HG03457 (cell line): ENCODE measurements around the gene NPIPB6.

ENCODE experiments used
- ATAC-seq: cut with Tn5 transposase; IDR thresholded peaks from one replicate; pipeline ENCODE4 v1.9.1; 2021; ENCODE audit warnings: moderate number of reproducible peaks; ENCODE audit not compliant: unreplicated experiment

Gene NPIPB6

DNA sequence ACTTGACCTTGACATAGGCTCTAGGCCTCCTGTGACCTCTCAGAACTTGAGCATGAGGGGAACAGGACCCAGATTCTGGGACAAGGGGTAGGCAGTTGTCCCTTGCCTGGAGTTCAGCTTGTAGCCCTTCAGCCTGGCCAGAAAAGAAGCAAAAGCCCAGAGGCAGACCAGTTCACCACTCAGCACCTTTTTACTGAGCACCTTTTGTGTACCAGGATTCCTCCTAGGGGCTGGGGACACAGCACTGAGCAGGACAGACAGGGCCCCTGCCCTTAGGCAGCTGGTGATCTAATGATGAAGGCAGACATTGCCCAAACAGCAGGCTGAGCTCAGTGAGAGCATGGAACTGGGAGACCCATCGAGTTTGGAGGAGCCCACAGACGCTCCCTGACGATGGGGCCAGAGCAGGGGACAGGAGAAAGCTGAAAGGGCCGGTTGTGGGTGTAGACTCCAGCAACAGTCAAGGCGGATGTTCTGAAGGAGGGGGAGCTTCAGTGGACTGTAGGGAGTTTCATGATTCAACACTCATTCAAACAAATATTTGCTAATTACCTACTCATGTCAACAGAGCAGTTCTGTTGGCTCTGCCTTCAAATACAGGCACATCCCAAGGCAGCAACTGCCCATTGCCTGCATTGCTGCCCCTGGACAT, 38.9 kb downstream of the NPIPB6 start:
- no peak for ATAC-seq

DNA sequence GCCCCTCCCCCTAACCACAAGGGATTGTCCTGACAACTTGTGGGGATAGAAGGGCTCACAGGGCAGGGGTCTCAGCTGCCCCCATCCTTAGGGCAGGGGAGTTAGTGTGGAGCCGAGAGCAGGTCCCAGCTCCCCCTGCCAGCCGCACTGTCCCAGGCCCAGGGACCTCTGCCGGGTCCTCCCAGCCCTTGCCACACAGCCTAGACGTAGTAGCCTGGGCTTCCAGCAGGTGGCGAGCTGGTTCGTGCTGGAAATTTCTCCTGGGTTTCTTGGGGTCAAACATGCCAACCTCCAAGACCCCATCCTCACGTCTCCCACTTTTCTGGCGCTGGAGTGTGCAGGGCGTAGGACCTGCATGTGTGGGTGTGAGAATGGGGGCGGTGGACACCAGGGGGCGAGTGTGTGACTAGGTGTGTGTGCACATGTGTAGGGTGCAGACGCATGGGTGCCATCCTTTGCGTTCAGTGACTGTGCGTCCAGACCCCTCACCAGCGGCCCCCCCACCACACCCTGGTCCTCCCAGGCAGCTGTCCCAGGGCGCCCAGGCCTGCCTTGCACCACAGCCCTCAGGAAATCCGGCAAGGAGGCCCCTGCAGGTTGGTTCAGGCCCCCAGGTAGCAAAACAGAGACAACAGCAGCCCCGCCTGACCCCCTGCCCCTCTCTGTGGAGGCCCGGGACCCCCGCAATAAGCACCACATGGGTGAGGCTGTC, 41.5 kb downstream of the NPIPB6 start:
- no peak for ATAC-seq

DNA sequence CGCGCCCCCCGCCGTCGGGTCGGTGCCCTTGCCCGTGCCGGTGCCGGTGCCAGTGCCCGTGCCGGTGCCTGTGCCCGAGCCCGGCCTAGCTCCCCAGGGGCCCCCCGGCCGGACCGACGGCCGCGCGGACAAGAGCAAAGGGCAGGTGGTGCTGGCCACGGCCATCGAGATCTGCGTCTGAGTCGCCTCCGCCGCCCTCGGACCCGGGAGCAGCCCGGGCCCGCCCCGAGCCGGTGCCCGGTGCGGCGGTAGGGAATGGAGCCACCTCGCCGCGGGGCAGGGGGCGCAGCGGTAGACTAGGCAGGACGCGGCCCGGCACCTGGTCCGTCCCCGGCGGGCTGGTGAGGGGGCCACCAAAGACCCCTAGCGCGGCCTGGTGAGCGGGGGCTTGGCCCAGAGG, 42.6 kb downstream of the NPIPB6 start:
- ATAC-seq, result no peak

DNA sequence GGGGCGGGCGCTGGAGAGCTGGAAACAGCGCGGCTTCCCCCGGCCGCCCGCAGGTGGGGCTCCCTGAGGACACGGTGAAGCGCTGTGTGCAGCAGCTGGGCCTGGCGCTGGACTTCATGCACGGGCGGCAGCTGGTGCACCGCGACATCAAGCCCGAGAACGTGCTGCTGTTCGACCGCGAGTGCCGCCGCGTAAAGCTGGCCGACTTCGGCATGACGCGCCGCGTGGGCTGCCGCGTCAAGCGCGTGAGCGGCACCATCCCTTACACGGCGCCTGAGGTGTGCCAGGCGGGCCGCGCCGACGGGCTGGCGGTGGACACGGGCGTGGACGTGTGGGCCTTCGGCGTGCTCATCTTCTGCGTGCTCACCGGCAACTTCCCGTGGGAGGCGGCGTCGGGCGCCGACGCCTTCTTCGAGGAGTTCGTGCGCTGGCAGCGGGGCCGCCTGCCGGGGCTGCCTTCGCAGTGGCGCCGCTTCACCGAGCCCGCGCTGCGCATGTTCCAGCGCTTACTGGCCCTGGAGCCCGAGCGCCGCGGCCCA, 43.2 kb downstream of the NPIPB6 start:
- no peak for ATAC-seq

DNA sequence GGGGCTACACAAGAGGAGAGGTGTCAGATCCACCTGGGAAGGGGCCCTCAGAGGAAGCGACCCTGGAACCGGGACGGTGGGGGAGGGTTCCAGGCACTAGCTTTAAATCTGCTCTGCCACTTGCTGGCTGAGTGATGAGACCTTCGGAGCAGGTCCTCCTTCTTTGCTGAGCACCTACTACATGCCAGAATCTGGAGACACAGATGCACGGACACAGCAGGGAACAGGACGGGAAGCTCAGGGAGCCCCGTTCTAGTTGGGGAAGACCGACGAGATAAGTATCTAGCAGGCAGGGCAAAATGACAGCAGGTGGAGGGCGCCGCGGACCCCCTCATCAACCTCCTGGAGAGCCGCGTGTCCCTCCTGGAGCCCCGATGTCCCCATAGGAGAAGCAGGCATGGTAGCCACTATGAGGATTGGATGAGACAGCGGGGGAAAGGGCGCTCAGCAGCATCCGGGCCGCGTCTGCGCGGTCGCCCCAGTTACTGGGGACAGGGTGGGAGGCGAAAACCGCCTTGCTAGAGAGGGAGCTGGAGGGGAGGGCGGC, 43.8 kb downstream of the NPIPB6 start:
- ATAC-seq, result no peak

DNA sequence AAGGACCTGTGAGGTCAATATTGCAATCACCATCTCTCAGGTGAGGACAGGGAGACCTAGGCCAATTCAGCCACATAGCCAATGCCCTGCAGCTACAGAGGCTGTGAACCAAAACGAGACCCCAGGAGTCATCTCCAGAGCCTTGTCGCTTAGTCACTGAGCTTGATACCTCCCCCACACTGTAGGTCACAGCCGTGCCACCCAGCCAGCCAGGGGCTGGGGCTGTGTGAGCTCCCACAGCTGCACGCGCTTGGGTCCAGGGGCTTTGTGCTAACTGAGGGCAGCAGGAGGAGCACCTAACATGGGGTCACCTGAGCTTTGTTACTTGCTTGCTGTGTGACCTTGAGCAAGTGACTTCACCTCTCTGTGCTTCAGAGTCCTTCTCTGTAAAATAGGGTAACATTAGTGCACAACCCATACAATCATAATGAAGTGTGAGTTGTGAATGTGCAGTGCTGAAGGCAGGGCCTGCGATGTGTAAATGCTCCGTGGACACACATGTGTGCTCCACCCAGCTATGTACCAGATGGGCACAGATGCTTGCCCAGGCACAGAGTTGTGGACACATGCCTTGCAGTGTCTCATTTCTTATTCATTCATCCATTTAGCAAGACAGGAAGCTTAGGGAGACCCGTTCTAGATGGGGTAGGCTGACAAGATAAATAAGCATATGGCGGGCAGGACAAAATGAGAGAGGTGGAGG, 45.1 kb downstream of the NPIPB6 start:
- ATAC-seq, result no peak

DNA sequence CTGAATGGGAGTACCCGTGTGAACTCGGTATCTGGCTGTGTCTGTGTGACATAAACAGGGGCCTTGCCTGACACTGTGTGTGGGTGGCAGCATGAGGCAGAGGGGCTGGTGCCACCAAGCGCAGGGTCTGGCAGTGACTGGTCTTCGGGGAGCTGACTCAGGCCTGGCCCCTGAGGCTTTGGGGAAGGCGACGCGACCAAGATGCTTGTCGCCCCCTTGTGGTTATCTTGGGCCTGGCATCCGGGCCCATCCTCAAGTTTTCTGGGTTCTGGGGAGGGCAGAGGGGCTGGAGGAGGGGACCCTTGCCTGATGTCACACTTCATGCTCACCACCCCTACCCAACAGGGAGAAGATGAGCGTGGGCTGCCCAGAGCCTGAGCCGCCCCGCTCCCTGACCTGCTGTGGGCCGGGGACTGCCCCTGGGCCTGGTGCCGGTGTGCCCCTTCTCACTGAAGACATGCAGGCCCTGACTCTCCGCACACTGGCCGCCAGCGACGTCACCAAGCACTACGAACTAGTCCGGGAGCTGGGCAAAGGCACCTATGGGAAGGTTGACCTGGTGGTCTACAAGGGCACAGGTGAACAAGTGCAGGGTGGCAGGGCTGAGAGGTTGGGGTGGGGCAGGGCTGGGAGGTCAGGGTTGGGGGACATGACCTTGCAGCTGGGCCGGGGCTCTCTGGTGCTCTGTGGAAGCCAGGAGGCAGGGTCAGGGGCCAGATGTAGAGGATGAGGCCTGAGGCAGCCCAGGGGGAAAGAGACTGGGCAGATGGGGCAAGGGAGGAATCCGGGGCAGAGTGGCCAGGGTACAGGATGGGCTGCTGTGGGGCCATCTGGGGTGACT, 46.0 kb downstream of the NPIPB6 start:
- ATAC-seq, result no peak

DNA sequence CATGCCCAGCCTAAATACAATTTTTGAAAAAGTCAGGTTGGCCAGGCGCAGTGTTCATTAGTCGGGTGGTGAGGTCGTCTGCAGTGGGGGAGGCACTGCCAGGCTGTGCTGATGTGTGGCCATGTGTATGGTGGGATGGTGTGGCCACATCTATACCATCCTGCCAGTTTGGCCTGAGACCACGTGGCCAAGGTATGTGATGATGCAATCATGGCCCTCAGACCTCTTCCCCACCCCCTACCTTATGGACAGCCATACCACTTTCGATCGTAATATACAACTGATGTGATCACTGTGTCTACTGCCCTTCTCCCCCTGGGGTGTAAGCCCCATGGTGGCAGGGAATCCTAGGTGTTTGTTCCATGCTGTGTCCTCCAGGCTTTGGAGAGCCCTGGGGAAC, 47.3 kb downstream of the NPIPB6 start:
- no peak for ATAC-seq

DNA sequence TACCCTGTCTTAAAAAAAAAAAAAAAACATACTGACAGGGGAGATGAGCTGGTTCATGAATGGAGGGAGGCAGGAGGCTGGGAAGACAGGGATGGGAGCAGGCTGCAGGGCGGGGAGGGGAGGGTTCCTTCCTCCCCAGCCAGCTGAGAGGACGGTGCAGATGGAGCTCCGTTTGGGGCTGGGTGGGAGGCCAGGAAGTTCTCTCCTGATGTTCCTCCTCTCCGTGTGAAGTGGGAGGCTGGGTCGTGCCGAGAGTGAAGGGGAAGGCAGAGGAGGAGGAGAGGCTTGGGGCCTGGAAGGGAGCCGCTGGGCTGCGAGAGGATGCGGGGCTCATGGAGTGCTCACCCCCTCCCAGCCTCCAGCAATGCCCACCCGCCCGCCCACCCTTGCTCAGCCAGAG, 49.7 kb downstream of the NPIPB6 start:
- no peak for ATAC-seq

DNA sequence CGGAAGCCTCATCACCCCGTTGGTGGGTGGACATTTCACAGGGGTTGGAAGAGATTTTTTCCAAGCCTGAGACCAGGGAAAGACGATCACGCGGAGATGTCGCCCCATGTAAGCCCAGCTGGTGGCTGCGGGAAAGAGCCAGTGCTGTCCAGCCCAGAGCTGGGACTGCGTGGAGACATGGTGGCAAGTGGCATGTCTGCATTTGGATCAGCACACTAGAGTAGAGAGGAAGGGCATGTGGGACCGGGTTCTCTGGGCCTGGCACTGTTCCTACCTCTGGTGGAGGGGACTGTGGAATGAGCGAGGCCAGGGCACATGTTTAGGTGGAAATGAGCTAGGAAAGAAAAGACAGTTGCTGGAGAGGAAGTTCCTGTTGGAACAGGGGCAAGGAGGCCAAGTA, 51.0 kb downstream of the NPIPB6 start:
- ATAC-seq, result no peak

DNA sequence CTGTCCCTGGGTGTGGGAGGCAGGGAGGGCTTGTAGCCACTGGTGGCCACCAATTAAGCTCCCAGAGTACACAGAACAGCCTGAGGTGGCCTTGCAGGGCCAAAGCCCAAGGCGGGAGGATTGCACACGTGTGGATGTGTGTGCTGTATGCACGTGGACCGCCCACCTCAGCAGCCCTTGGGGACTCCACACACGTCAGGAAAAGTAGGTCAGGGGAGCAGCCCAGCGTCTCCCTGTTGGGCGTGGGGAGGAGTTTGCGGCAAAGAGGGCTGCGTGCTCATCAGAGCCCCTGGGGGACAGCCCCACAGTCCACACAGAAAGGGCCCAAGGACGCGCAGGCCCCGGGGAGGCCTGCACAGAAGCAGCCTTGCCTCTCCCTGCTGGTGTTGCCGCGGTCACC, 51.4 kb downstream of the NPIPB6 start:
- ATAC-seq, result no peak

DNA sequence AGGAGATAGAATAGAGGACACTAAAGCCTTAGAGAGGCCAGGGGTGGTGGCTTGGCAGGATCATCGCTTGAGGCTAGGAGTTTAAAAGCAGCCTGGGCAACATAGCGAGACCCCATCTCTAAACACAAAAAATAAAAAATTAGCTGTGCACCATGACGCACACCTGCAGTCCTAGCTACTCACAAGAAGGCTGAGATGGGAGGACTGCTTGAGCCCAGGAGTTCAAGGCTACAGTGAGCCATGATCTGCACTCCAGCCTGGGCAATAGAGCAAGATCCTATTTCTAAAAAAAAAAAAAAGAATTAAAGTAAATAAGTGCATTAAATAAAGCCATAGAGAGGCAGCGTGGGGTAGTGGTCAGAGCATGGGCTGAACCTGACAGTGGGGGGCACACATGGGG, 51.9 kb downstream of the NPIPB6 start:
- no peak for ATAC-seq

DNA sequence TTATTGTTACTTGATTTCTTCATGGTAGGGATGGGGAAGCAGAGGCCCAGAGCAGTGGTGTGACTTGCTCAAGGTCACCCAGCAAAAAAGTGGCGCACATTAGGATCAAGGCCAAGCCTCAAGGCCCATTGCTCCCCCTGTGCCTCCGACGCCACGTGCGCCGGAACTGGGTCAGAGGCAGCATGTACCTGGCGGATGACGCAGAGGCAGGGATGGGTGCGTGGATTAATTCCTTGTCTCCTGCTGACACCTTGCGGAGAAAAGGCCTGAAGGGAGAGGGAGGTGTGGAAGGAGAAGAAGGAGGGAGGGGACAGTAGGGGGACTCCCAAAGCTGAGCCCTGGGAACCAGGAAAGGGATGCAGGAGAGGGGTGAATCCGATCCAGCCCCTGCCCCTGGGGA, 52.5 kb downstream of the NPIPB6 start:
- no peak for ATAC-seq

DNA sequence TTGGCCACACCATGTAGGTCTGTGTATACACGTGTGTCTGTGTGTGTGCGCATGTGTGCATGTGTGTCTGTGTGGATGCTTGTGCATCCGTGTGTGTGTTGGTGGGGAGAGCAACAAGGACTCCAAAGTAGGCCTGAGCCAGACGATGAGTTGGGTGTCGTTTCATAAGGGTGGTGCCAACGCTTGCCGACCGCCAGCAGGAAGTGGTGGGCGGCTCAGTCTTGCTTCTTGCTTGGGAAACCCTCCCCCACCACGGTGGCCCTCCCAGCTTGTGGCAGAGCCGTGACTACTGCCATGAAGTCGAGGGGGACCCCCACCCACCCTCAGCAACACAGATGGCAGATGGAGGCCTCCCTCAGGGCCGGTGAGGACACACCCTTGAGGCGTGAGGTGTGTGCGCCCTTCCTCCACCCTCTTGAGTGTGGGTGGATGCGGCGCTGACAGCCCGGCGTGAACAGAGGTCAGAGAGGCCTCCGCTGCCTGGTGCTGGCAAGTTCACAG, 53.4 kb downstream of the NPIPB6 start:
- no peak for ATAC-seq

DNA sequence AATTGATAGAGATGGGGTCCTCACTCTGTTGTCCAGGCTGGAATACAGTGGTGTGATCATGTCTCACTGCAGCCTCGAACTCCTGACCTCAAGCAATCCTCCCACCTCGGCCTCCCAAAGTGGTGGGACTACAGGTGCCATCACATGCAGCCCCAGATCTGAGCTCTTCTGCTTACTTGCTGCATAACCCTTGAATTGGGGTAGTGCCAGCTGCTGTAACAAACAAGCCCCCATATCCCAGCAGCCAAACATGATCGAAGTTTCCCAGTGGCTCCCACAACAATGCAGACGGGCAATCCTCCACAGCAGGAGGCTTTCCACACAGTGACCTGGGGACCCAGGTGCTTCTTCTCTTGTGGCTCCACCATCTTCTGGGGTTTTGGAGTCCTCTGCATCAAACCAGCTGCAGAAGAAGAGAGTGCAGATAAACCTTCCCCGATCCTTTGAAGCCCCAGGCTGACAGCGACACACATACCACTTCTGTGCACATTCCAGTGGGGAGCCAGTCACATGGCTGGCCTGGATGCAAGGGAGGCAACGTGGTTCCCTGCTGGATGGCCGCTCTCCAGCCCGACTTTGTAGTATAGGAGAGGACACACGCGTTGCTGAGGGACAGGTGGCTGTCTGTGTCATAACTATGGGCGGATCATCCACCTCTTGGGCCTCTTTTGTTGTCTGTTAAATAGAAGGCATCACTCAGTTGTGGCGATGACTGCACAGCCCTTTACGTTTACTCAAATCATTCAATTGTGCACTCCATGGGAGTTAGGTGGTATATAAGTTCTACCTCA, 54.3 kb downstream of the NPIPB6 start:
- no peak for ATAC-seq

DNA sequence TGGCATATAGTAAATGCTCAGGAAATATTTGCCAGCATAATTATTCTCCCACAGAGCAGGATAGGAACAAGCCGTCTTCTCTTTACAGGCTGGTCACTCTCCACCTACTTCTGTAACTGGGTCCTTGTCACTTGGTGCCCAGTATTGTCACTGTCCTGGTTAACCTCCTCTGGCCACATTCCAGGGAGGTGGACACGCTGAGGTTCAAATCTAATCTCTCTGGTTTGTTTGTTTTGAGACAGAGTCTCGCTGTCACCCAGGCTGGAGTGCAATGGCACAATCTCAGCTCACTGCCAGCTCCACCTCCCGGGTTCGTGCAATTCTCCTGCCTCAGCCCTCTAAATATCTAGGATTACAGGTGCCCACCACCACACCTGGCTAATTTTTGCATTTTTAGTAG, 55.4 kb downstream of the NPIPB6 start:
- ATAC-seq, result no peak

DNA sequence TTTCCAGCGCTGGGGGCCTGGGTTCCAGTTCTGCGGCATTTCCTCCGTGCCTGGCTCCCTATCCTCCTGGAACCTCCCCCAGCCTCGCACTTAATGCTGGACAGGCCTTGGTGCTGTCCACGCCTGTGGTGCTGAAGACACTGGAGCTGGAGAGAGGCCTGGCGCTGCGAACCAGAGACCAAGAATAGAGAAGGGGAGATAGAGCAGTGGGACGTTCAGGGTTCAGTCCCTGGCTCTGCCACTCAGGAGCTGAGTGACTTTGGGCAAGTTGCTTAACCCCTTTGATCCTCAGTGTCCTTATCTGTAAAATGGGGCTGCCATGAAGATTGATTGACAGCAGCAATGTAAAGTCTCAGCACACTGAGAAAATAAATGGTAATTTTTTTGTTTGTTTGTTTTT, 59.1 kb downstream of the NPIPB6 start:
- no peak for ATAC-seq

DNA sequence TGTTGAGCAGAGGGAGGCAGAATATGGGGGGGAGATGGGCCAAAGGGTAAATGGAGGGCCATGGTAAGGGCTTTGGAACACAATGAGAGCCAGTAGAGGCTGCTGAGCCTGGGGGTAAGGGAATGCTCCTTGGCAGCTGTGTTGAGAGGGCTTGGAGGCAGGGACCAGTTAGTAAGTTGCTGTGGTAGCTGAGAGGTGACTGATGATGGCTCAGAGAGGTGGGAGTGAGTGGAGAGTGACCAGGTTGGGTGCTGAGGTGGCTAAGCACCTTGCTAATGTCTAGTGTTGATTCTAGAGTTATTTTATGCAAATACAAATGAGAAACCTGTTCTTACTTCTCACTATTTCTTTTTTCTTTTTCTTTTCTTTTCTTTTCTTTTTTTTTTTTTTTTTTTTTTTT, 60.2 kb downstream of the NPIPB6 start:
- no peak for ATAC-seq

DNA sequence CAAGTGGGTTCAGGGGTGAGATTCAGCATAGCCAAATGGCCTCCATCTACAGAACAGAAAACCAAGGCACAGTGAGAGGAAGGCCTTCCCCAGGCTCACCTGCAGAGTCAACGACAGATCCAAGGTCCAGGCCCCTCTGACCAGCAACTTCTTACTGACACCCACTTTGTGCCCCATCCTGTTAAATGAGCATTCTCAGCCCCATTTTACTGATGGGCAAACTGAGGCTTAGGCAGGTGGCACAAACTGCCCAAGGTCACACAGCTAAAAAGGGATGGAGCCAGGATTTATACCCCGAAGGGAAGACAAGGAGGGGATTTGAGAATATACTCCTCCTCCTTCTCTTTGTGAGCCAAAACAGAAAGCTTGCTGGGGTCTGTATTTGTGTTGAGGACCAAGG, 61.7 kb downstream of the NPIPB6 start:
- ATAC-seq, result no peak

DNA sequence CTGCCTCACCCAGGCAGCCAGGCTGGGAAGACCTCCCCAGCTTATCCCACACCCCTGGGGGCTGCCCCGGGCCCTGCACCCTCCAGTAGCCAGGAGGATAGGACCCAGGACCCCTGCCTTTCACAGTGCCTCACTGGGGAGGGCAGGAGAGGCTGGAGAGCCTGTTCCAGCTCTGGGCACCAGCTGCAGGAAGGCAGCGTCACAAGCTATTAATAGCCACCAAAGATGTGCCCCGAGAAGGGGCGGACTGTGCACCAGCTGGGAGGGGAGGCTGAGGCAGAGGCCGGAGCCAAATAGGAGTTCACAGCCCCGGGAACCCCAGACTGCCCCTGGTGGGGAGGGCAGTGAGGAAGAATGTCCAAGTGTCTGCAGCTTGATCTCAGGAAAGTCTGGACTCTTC, 62.2 kb downstream of the NPIPB6 start:
- ATAC-seq, result no peak
